Uterus (tissue), 4 donors: ENCODE data around the gene CTPS2. TPM values are rescaled to one million over a fixed set of nuclear protein-coding genes. Genes with fewer than 3 reads are reported as not detected.

ENCODE experiments used
- DNase-seq, 2 donors: peaks; one replicate each; pipeline ENCODE4 v3.0.0-alpha.2; 2019 to 2020
- H3K27ac ChIP-seq, 2 donors: fragments of 200-600 bp; sonication (generic); 1 replicate in 1 of 2; 2 replicates in 1 of 2; pipeline ENCODE4 v1.5.1; 2016 to 2018
- H3K27me3 ChIP-seq, 2 donors: fragments of 200-600 bp; sonication (generic); one replicate each; pipeline ENCODE4 v1.5.1; 2018 to 2019; ENCODE audit warnings: control low read depth in 1 of 2
- H3K36me3 ChIP-seq, 2 donors: fragments of 200-600 bp; sonication (generic); one replicate each; pipeline ENCODE4 v1.5.1; 2019; ENCODE audit warnings: control low read depth in 1 of 2
- H3K4me1 ChIP-seq, 2 donors: fragments of 200-600 bp; sonication (generic); one replicate each; pipeline ENCODE4 v1.5.1; 2018 to 2019; ENCODE audit warnings: control low read depth in 1 of 2
- H3K4me3 ChIP-seq, 2 donors: fragments of 200-600 bp; sonication (generic); 1 replicate in 1 of 2; 2 replicates in 1 of 2; pipeline ENCODE4 v1.5.1; 2018 to 2019; ENCODE audit warnings: mild to moderate bottlenecking in 1 of 2
- H3K9me3 ChIP-seq, 2 donors: fragments of 200-600 bp; sonication (generic); one replicate each; pipeline ENCODE4 v1.5.1; 2019; ENCODE audit warnings: control low read depth in 1 of 2
- POLR2A ChIP-seq, 2 donors: fragments of 450-650 bp; IDR thresholded peaks; one replicate each; pipeline ENCODE4 v1.6.1; 2016; ENCODE audit warnings: antibody characterized with exemption in 2 of 2, mild to moderate bottlenecking in 1 of 2, moderate library complexity in 1 of 2
- intact Hi-C: fragments of 100-400 bp; cut with DNase I; formaldehyde crosslinking; loops from one replicate; pipeline ENCODE4 v1.15.1; 2023; ENCODE audit warnings: low total_unique reads
- microRNA counts, 2 donors: library from miRNA; unstranded; fragments of <30 nt; microRNA quantifications; one replicate each; lab custom pipeline; 2016 to 2017
- microRNA-seq: library from miRNA; unstranded; fragments of <30 nt; microRNA quantifications from one replicate; pipeline ENCODE4, GENCODE V29; 2016; ENCODE audit warnings: borderline microRNAs expressed, borderline replicate concordance
- small RNA-seq: library from RNA; depleted of rRNA; stranded (forward); fragments of <200 nt; gene quantifications from one replicate; pipeline ENCODE3, GENCODE V24; 2016
- total RNA-seq, 4 donors: library from RNA; depleted of rRNA in 3 of 4; stranded (reverse); fragments of >200 nt in 3 of 4; gene quantifications; one replicate each; pipeline versions ENCODE4 v1.1.0 to v1.2.4, GENCODE V29; 2014 to 2023
- TF ChIP-seq, protein P1 (sequence below), 4 experiments: fragments of 200-600 bp in 2 of 4; fragments of 450-650 bp in 2 of 4; sonication (generic) in 2 of 4; IDR thresholded peaks; one replicate each; pipeline ENCODE4 v1.5.1; 2016 to 2019; ENCODE audit warnings: antibody characterized with exemption in 4 of 4, mild to moderate bottlenecking in 2 of 4, moderate library complexity in 1 of 4
- donor health status: DM: yes; HTN: yes; CAD: no.

The CTPS2 gene
- total RNA-seq, 4 donors from 2014 or later, result 7.1 to 48.9 (median 14.8) TPM

DNA sequence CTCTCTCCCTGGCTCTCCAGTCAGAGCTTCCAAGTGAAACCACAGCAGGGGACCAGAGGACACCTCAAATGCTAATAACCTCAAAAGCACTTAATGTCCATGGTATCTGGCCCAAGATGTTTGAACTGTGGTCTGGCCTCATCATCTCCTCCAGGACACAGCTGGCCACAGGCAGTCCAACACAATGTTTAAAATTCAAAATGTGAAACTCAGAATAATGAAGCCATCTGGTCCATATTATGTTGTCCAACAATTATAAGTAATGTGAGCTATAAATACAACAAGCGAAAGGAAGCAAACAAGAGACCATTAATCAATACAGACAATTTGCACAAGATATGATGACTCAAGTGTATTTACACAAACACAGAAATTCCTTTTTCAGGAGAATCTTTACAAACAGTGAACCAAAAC is 153.3 kb downstream of the CTPS2 start:
- Histone ChIP-seq H3K27ac (no peak overlapping the region), H3K4me1 (no peaks in the 10 kb centered on the region), H3K4me3 (no peak overlapping the region), H3K36me3 (no peaks in the 10 kb centered on the region), H3K9me3 (no peaks in the 10 kb centered on the region), H3K27me3 (peaks cover 0 to 3% of the 10 kb centered on the region in 2 donors)
- no peak for DNase-seq
- intact Hi-C loops, result no loop called here
- TF ChIP-seq POLR2A (IDR thresholded peaks at IDR 0.05), result no peak
- TF ChIP-seq, protein P1, sequence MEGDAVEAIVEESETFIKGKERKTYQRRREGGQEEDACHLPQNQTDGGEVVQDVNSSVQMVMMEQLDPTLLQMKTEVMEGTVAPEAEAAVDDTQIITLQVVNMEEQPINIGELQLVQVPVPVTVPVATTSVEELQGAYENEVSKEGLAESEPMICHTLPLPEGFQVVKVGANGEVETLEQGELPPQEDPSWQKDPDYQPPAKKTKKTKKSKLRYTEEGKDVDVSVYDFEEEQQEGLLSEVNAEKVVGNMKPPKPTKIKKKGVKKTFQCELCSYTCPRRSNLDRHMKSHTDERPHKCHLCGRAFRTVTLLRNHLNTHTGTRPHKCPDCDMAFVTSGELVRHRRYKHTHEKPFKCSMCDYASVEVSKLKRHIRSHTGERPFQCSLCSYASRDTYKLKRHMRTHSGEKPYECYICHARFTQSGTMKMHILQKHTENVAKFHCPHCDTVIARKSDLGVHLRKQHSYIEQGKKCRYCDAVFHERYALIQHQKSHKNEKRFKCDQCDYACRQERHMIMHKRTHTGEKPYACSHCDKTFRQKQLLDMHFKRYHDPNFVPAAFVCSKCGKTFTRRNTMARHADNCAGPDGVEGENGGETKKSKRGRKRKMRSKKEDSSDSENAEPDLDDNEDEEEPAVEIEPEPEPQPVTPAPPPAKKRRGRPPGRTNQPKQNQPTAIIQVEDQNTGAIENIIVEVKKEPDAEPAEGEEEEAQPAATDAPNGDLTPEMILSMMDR (IDR thresholded peaks at IDR 0.05), result no peak

DNA sequence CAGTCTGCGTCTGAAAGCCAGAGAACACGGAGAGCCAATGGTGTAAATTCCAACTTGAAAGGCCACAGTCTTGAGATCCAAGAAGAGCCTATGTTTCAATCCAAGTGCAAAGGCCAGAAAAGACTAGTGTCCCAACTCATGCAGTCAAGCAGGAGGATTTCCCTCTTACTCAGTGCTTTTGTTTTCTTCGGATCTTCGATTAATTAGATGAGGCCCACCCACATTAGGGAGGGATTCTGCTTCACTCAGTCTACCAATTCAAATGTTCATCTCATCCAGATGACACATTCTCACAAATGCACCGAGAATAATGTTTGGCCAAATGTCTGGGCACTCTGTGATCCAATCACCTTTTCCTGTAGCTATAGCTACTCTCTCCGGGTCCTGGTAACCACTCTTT is 154.0 kb downstream of the CTPS2 start:
- peaks cover 0 to 3% of the 10 kb centered on the region in 2 donors for H3K27me3 ChIP-seq
- no peak overlapping the region for H3K27ac ChIP-seq
- H3K4me3 ChIP-seq, result no peak overlapping the region
- TF ChIP-seq POLR2A (IDR thresholded peaks at IDR 0.05), result no peak
- TF ChIP-seq, protein P1 (IDR thresholded peaks at IDR 0.05), result no peak
- H3K4me1 ChIP-seq, result no peaks in the 10 kb centered on the region
- H3K36me3 ChIP-seq, result no peaks in the 10 kb centered on the region
- DNase-seq, result no peak
- intact Hi-C loops, result no loop called here
- H3K9me3 ChIP-seq, result no peaks in the 10 kb centered on the region

DNA sequence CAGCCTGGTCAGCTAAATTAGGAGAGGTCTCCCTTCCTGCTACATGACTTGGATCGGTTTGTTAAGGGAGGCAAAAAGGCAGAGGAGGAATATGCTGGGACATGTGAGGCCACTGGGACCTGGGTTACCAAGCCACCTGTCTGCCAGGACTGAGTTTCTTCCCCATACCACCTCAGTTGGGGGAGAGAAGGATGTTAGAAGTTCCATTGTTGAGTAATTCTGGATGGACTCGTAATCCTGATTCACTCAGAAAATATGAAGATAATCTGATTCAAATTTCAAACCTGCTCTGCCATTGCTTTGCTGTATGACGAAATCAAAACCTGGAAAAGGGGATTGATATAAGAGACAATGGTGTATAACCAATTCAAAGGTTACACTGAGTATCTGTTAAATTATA is 159.9 kb downstream of the CTPS2 start:
- no peak overlapping the region for H3K27ac ChIP-seq
- H3K9me3 ChIP-seq, result no peaks in the 10 kb centered on the region
- H3K4me1 ChIP-seq, result no peaks in the 10 kb centered on the region
- TF ChIP-seq POLR2A (IDR thresholded peaks at IDR 0.05), result no peak
- TF ChIP-seq, protein P1 (IDR thresholded peaks at IDR 0.05), result no peak
- H3K36me3 ChIP-seq, result no peaks in the 10 kb centered on the region
- no peak for DNase-seq
- H3K4me3 ChIP-seq, result no peak overlapping the region
- intact Hi-C loops, result no loop called here
- no peaks in the 10 kb centered on the region for H3K27me3 ChIP-seq

DNA sequence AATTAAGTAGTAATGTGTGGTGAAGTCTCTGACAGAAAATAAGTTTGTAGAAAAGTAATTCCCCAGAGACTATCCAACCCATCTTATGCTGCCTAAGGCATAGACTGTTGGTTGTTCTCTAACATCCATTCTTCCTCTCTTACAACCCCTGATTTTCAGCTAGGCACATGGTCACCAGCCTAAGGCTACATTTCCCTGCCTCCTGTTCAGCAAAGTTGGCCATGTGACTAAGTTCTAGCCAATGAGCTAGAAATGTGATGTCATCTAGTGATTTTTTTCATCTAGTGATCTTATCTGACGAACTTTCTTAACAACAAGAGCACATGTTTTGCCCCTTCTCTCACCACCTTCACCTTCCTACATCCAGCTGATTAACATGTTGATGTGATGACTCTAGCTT is 164.8 kb downstream of the CTPS2 start:
- TF ChIP-seq, protein P1 (IDR thresholded peaks at IDR 0.05), result no peak
- no peak for TF ChIP-seq POLR2A (IDR thresholded peaks at IDR 0.05)

DNA sequence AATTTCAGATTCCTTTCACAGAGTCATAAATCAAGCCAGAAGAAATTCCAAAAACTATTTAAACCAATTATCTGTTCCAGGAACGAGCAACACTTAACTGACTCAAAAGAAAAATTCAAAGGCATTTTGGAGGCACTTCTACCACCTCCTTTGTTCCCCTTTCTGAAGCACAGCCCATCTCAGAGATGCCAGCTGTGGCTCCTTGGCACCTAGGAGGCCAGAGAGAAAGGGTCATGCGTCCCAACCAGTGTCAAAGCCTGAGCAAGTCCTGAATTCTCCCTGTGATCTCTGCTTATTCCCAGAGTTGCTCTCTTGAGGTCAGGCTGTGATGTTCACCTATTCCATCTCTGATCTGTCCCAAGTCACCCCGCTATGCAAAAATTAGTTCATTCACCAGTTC is 167.5 kb downstream of the CTPS2 start:
- Histone ChIP-seq H3K27ac (no peak overlapping the region), H3K36me3 (no peaks in the 10 kb centered on the region), H3K4me3 (no peak overlapping the region), H3K27me3 (no peaks in the 10 kb centered on the region), H3K4me1 (no peaks in the 10 kb centered on the region), H3K9me3 (no peaks in the 10 kb centered on the region)
- TF ChIP-seq, protein P1 (IDR thresholded peaks at IDR 0.05), result no peak
- TF ChIP-seq POLR2A (IDR thresholded peaks at IDR 0.05), result no peak
- intact Hi-C loops, result no loop called here
- DNase-seq, result no peak

More for the DNA sequence above, 164.8 kb downstream of the CTPS2 start:
- H3K27me3 ChIP-seq, result no peaks in the 10 kb centered on the region
- no peaks in the 10 kb centered on the region for H3K4me1 ChIP-seq
- no peaks in the 10 kb centered on the region for H3K9me3 ChIP-seq
- no peak overlapping the region for H3K27ac ChIP-seq
- intact Hi-C loops, result no loop called here
- no peaks in the 10 kb centered on the region for H3K36me3 ChIP-seq
- DNase-seq, result no peak
- H3K4me3 ChIP-seq, result no peak overlapping the region

MicroRNA genes within 50 kb of the gene (microRNA counts, 767-probe panel; counts per million panel counts)
- microRNA hsa-miR-548am-3p (lab: Ali Mortazavi, UCI), result 2,073 to 2,437 counts per million in 2 donors

Small RNA genes lying within 50 kb of the gene (microRNA-seq; reads per million reads assigned to microRNA genes)
- not detected for gene MIR548AM

Small RNA genes lying within 50 kb of the gene (small RNA-seq; reads per million reads assigned to genes)
- gene MIR548AM, result not detected

Other genes starting within 250 kb of the CTPS2 start
- gene S100G, start 62.5 kb downstream of the CTPS2 start, total RNA-seq, result not detected
- gene SYAP1, start 6.9 kb upstream of the CTPS2 start, total RNA-seq, result 10 to 100 TPM; 14.9 to 31.2 (median 19.3) TPM
- 10 to 100 TPM; 11.8 to 18.9 (median 13.1) TPM for gene TXLNG, start 73.8 kb upstream of the CTPS2 start, total RNA-seq
- gene RBBP7, start 157.7 kb upstream of the CTPS2 start, total RNA-seq, result 100 to 1,000 TPM in 3 of 4 donors, 10 to 100 TPM in 1; 60.0 to 154 (median 125) TPM
- 10 to 100 TPM; 18.2 to 68.4 (median 20.2) TPM for gene REPS2, start 234.0 kb upstream of the CTPS2 start, total RNA-seq